Measurements from ENCODE around the gene AFMID.
"Not testable (repeated sequence)": the region's sequence is repeated elsewhere in the genome, so short reads cannot be mapped to it uniquely, and the experiment has no call there.

Gene AFMID

DNA sequence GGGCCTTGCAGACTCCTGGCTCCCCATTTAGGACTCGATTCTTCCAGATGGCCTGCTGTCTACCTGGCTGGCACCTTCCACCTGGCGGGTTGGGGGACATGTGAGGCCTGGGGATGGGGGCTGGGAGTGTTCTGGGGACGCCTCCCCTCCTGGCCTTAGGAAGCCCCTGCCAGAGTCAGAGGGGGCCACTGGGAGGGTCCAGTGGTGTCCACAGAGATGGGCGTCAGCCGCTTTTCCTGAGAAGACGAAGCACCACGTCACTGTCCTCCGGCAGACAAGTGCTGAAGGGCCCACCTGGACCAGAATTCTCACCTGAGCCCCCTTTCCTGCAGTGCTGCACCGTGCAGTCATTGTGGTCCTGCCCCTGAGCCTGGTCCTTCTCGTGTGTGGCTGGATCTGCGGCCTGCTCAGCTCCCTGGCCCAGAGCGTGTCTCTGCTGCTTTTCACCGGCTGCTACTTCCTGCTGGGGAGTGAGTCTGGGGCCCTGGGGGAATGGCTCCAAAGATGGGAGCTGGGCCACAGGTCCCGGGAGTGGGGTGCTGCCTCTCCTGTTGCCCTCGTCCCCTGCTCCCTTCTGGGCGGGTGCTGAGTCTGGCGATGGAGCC lies 47.2 kb downstream of the AFMID start:
- no peak for DNase-seq (ENCODE audit: low read depth)

DNA sequence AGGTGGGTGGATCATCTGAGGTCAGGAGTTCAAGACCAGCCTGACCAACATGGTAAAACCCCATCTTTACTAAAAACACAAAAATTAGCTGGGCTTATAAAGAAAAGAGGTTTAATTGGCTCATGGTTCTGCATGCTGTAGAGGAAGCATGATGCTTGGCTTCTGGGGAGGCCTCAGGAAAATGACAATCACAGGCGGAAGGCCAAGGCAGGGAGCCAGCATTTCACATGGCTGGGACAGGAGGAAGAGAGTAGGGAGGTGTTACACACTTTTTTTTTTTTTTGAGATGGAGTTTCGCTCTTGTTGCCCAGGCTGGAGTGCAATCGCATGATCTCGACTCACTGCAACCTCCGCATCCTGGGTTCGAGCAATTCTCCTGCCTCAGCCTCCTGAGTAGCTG lies 47.9 kb downstream of the AFMID start:
- not testable (repeated sequence) for H3K4me3 ChIP-seq (ENCODE audit: low read depth, low read length); DNase-seq (ENCODE audit: low read depth)

More for the DNA sequence above, 47.2 kb downstream of the AFMID start:
- no peak overlapping the region for H3K4me3 ChIP-seq (ENCODE audit: low read depth, low read length)

DNA sequence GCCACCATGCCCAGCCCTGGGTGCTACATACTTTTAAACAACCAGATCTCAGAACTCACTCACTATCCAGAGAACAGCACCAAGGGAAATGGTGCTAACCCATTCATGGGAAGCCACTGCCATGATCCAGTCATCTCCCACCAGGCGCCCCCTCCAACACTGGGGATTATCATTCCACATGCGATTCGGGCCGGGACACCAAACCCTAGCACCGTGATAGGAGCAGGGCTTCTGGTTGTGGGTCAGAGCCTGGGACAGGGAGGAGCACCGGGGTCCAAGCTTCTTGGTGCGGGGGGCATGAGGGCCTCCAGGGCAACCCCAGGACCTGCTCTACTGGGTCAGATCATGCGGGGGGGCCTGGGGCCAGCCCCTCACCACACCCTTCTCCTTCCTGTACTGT lies 48.7 kb downstream of the AFMID start:
- DNase-seq (ENCODE audit: low read depth) = no peak
- no peak overlapping the region for H3K4me3 ChIP-seq (ENCODE audit: low read depth, low read length)

DNA sequence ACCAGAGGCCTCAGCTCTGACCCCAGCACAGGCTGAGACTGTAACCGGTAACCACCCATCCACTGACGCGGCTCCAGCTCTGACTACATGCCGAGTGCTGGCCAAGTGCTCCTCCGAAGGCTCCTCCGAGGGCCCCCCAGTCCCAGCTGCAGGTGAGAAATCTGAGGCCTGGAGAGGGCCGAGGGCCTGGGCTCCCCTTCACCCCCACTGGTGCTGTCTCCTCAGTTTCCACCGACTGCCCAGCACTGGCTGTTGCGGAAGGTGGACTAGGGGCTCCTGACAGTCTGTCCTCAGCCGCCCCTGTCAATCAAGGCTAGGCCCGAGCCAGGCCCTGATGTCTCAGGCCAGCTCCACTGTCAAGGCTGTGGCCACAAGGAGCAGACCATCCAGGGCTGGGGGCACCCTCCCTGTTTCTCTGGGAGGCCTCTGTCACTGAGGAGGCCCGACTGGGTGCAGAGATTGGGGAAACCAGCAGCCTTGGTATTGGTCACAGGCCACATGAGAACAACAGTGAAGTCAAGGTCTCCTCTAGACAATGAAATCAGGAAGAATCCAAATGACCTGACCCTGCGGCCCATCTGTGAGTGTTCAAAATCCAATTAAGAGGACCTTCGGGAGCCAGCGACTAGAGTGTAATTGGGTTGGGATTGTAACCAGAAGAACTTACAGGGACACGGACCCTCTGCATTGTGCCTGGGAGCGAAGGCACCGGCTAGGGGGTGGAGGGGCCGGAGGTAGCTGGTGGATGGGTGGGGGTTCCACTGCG lies 49.4 kb downstream of the AFMID start:
- H3K4me3 ChIP-seq (ENCODE audit: low read depth, low read length) = no peak overlapping the region
- no peak for DNase-seq (ENCODE audit: low read depth)

DNA sequence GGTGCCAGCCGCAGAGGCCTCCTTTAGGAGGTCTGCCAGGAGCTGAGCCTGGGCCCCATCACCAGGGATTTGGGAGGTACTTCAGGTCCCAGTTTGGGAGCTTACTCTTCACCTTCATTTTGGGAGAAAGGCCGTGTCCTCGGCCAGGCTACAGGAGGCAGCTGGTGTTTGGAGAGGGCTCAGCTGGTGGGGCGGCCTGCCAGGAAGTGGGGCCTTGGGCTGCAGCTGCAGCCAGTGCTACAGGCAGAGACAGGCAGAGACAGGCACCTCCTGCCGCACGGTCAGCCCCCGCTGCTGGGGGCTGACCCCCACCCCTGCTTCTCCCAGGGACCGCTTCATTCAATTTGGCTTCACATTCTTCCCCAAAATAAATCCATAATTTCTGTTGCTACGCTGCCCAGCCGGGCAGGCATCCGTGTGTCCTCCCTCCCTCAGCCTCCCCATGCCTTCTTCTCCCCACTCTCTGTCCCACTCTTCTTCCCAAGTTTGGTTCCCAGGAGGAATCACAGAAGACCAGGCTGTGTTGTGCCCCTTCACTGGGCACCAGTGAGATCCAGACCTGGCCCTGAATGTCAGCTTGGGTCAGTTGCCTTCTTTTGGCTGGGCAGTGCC lies 50.3 kb downstream of the AFMID start:
- no peak for DNase-seq (ENCODE audit: low read depth)
- H3K4me3 ChIP-seq (ENCODE audit: low read depth, low read length) = no peak overlapping the region

DNA sequence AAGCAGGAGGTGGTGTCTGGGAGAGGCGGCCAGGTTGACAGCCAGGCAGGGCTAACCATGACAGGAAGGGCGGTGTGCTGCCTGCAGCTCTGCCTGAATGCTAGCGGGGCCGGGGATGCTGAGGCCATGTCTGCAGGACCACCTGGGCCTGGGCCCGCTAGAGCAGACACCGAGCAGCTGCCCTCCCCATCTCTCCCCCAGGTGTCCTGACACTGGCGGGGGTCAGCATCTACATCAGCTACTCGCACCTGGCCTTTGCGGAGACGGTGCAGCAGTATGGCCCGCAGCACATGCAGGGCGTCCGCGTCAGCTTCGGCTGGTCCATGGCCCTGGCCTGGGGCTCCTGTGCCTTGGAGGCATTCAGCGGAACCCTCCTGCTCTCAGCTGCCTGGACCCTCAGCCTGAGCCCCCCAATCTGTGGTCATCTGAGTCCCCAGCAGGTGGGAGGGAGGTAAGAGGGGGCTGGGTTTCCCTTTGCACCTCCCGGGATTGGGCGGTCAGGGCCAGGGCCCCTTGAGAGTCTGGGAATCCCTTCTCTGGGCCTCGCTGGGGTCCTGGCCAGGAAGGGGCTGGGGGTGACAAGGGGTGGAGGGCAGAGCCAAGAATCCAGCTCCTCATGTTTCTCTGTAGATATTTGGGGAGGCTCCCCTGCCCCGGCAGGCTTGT lies 51.8 kb downstream of the AFMID start:
- H3K4me3 ChIP-seq (ENCODE audit: low read depth, low read length) = no peak overlapping the region
- no peak for DNase-seq (ENCODE audit: low read depth)

DNA sequence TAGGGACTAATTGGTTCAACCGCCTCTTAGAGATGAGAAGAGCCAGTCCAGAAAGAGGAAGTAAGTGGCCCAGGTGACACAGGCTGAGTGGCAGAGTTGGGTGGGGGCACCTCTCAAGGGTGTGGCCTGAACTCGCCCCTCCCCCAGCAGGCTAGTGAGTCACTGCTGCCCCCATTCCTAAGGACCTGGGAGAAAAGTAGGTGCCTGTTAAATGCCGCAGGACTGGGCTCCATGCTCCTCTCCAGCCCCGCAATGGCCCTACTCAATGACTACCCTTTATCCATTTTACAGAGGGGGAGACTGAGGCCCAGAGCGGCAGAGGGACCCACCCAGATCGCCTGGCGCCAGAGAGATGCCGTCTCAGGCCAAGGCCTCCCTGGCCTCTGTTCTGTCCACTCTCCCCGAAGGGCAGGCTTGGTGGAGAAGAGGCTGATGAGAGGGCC lies 52.3 kb downstream of the AFMID start:
- no peak for DNase-seq (ENCODE audit: low read depth)
- H3K4me3 ChIP-seq (ENCODE audit: low read depth, low read length) = no peak overlapping the region

DNA sequence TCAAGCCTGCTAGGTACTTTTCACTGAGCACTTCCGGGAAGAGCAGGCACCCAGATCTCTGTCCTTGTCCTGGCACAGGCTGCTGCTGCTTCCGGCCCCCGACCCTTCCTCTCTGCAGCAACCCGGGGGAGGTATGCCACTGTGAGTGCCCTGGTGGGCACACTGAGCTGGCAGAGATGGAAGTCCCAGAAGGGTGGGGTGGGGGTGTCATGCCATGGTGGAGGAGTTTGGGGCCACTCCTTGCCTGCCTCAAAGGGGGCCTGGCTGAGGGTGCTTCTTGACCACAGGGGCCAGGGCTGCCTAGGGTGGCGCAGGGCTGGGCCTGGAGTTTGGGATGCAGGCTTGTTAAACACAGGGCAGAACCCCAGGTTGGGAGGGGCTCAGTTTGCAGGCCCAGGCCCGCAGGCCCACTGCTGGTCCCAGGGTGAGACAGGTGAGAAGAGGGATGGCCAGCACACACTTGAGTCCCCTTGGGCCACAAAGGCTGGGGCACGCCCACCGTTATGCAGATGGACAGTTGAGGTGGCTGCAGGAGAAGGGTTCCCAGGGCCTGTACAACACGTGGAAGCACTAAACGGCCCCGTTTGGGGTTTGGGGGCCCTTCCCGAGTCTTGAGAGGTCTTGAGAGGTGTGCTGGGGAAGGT lies 53.0 kb downstream of the AFMID start:
- DNase-seq (ENCODE audit: low read depth) = no peak
- no peak overlapping the region for H3K4me3 ChIP-seq (ENCODE audit: low read depth, low read length)

DNA sequence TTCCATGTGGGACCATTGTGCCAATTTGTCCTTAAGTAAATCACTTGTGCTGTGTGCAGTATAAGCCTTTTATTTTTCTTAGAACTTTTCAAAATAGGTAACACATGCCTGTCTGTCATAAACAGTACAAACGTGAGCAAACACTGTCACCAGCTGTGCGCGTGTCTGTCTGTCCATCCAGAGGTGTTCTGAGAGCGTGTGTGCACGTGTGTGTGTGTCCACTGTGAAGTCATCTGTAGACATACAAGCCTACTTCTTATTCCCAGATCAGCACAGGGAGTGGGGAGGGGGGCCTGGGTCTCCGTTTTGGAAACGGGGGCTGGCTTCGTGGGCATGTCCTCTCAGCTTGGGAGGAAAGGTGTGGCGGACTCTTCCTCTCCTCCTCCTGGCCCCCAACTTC lies 53.7 kb downstream of the AFMID start:
- no peak for DNase-seq (ENCODE audit: low read depth)
- H3K4me3 ChIP-seq (ENCODE audit: low read depth, low read length) = no peak overlapping the region

DNA sequence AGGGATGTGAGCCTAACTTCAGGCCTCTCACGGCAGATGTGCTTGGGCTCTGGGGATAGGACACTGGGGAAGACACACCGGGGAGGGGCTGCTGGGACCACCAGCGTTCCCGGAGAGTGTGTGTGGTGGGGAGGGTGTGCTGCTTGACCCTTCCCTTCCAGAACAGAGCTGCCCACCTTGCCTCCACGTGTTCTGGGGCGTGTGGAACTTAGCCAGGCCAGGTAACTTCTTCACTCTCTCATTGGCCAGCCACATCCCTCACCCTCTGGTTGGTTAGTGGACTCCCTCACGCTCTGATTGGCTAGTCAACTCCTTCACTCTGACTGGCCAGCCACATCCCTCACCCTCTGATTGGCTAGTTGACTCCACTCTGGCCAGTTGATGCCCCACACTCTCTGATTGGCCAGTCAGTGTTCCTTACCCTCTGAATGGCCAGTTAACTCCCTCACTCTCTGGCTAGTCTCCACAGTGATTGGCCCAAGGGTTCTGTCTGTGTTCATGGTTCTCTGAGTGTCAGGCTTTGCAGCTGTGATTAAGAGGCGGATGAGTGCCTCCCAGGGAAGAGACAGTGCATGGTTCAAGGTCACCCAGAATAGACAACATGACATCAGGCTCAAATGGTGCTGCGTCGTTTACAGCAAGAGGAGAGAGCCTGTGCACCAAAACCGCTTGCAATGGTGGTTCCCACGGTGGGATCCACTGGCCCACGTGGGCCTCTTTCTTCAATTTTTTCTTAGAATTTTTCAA lies 54.3 kb downstream of the AFMID start:
- H3K4me3 ChIP-seq (ENCODE audit: low read depth, low read length) = no peak overlapping the region
- DNase-seq (ENCODE audit: low read depth) = no peak

DNA sequence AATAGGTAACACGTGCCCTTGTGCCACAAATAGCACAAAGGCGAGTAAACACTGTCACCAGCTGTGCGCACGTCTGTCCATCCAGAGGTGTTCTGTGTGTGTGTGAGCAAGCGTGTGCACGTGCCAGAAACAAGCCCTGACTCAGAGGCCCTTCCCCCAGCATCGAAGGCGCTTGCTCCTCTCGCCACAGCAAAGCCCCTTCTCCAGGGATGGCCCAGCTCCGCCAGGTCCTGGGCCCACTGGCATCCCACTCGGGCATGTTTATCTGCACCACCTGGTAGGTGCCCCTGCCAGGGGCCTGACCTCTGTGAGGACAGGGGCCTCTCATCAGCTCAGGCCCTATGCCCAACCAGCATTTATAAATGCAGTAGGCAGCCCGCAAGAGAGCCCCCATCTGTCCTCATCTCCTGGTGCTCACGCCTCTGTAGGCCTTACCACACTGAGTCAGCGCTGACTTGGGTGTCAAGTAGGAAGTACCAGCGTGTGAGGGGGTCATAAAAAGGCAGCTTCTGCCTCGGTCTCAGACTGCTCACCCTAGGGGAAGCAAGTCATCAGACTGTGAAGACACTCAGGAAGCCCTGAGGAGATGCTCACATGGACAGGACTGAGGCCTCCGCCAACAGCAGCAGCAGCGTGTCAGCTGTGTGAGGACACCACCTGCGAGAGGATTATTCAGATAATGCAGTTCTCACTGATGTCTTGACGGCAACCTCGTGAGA lies 55.0 kb downstream of the AFMID start:
- no peak for DNase-seq (ENCODE audit: low read depth)
- no peak overlapping the region for H3K4me3 ChIP-seq (ENCODE audit: low read depth, low read length)

DNA sequence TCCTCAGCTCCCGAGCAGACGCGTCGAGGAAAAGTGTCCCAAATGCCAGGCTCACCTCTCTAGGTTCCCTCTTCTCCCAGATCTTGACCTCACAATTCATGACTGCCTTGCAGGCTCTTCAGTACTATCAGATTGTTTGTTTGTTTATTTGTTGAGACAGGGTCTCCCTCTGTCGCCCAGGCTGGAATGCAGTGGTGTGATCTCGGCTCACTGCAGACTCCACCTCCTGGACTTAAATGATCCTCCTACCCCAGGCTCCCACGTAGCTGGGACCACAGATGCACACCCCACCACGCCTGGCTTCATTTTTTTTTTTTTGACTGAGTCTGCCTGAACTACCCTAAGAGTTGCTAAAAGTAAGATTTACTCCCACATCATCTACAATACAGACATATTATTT lies 60.1 kb downstream of the AFMID start:
- no peak overlapping the region for H3K4me3 ChIP-seq (ENCODE audit: low read depth, low read length)
- no peak for DNase-seq (ENCODE audit: low read depth)

DNA sequence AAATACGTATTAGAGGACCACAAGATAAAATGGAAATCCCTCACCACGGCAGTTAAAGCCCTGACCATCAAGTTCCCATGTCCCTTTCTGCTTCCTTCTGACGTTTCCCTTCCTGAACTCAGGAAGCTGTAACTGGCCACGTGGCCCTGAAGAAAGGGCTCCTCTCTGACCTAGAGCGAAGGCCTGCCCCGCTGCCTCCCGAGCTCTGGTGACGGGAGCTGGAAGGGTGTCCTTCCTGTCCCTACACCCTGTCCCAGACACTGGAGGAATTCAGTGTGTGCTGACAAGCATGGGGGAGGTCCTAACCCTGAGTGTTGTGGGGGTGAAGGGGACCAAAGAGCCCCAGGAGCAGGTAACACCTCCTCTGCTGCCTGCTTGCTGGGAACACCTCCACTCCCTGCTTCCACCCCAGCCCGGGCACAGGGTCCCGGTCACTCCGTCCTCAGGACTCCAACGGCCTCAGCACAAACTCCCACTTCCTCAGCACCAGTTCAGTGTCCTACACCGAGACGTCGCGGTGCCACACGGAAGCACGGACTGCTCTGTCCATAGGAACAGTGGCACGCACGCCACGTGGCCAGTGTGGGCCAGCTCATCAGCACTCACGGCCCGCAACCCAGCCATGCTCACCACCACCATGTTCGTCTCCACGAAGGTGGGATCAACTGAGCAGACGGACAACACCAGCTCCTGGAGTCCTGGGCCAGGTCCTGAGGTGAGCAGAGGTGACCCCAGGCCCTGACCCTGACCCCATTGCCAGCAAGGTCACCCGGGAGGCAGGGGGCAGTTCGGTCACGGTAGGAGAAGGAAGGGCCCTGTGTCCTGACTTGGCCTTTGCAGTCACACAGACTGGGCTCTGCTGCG lies 61.1 kb downstream of the AFMID start:
- DNase-seq (ENCODE audit: low read depth) = no peak
- no peak overlapping the region for H3K4me3 ChIP-seq (ENCODE audit: low read depth, low read length)

DNA sequence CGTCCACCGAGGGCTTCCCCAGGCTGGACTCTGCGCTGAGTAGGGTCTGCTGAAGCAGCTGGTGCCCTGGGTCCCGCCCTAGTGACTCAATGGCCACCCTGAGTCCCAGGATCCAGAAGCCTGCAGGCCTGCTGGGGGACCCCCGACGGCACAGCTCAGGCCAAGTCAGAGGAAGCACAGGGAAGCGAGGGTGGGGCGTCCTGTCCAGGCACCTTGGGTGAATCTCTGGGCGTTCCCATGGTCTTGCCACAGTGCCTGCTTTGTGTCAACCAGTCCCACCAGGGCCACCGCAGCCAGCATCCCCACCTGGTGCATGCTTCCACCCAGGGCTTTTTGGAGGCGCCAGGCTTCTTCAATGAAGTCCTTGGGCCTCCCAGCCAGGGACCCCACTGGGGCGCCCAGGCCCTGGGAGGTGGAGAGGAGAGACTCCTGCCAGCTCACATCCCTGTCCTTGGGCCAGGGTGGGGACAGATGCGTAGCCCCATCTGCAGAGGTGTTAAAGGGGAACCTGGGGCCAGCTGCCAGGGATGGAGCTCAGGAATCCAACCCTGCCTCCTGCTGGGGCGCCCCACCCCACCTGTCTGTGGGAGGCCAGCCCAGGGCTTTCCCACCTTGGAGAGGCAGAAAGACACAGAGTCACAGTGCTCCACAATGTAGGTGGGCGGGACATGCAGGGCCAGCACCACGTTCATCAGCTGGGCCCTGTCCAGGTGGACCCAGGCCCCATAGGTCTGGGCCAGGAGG lies 62.1 kb downstream of the AFMID start:
- H3K4me3 ChIP-seq (ENCODE audit: low read depth, low read length) = no peak overlapping the region
- DNase-seq (ENCODE audit: low read depth) = no peak

DNA sequence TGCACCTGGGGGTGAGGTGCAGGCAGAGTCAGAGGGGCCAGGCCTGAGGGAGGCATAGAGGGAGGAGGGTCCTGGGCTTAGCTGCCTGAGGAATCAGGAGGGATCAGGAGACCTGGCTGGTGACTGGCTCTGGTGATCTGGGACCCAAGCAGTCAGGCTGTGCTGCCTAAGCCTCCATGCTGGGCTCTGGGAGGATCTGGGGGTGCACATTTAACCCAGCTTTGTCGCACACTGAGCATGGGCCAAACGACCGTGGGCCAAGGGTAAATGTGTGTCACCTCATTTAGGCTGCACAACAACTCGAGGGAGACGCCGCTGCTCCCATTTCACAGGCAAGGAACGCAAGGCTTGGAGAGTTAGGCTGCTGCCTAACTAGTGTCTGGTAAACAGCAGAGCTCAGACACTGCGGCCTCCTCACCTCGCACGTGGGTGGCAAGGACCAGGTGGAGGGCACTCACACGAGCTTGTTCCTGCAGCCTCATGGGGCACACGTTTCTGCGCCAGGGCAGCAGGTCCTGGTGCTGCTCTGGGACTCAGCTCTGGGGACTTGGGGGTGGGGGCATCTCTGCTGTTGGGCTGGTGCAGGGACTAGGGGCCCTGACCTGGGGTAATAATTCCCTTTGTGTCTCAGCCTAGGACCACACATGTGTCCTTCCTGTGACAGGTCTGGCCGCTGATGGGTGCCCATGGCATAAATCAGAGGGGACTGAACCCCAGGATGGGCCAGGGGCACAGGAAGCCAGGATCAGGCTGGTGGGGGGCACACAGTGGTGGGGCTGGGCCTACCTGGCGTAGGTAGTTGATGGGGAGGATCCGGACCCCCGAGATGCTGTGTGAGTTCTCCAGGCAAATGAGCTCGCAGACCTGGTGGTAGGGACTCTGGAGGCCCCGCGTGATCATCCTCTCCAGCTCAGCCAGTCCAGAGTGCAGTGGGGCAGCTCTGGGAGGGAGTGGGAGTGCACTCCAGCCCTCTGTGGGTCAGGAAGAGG lies 63.0 kb downstream of the AFMID start:
- H3K4me3 ChIP-seq (ENCODE audit: low read depth, low read length) = no peak overlapping the region
- no peak for DNase-seq (ENCODE audit: low read depth)

All from skeletal muscle cell (primary cell).